ENCODE data around the gene CRISP2.

CRISP2 gene

GRCh38 chr6:49653942-49654341 lies 59.4 kb downstream of the CRISP2 start:
- DNase-seq: no peak

GRCh38 chr6:49653438-49653837 lies 59.9 kb downstream of the CRISP2 start:
- DNase-seq: no peak

- DNase-seq: no peak
Observed at GRCh38 chr6:49651239-49651638, 62.1 kb downstream of the CRISP2 start.

GRCh38 chr6:49649988-49650387 lies 63.4 kb downstream of the CRISP2 start:
- DNase-seq: no peak

- no peak for DNase-seq
Observed at GRCh38 chr6:49648036-49648435, 65.3 kb downstream of the CRISP2 start.

GRCh38 chr6:49647476-49647875 lies 65.9 kb downstream of the CRISP2 start:
- no peak for DNase-seq

- no peak for DNase-seq
Observed at GRCh38 chr6:49646942-49647341, 66.4 kb downstream of the CRISP2 start.

GRCh38 chr6:49646130-49646824 lies 67.1 kb downstream of the CRISP2 start:
- no peak for DNase-seq

- no peak for DNase-seq
Observed at GRCh38 chr6:49645139-49645538, 68.2 kb downstream of the CRISP2 start.
